HepG2 (cell line): ENCODE data around the gene GPR152. TPM values are rescaled to one million over a fixed set of nuclear protein-coding genes. Genes with fewer than 3 reads are reported as not detected.

Source experiments
- ATAC-seq: fragments of 200-7000 bp; cut with Tn5 transposase; 3 replicates; pipeline ENCODE4 v1.9.1; 2020; ENCODE audit warnings: mild to moderate bottlenecking, moderate library complexity
- BruUV-seq: library from RNA; stranded (reverse); fragments of 400-500 nt; replicated peaks from 2 replicates; lab custom pipeline; 2021; lab: Mats Ljungman, UMichigan
- CTCF ChIA-PET: fragments of 300-600 bp; formaldehyde crosslinking; extraction: SDS; loops from one replicate; lab custom pipeline; 2021; ENCODE audit warnings: low total read pairs, inconsistent platforms, low intra/inter-chr PET ratio; lab: Yijun Ruan, JAX
- POLR2A ChIA-PET: fragments of 350-600 bp; sonication (Branson Sonifier 250); formaldehyde crosslinking; loops from one replicate; lab custom pipeline; 2020; ENCODE audit warnings: antibody characterized with exemption, inconsistent platforms; lab: Yijun Ruan, JAX
- DNase-seq: peaks from one replicate; pipeline ENCODE4 v3.0.0-alpha.2; 2015; ENCODE audit warnings: low spot score
- FAIRE-seq: peaks from 3 replicates; lab custom pipeline; 2011; peaks lifted over from hg19 to GRCh38; lab: Jason Lieb, UNC
- H2AFZ ChIP-seq: one replicate; pipeline ENCODE4 v1.6.1; 2011; ENCODE audit warnings: low read length, inconsistent platforms
- H3K27ac ChIP-seq: fragments of 300-600 bp; 3 replicates; pipeline ENCODE4 v1.8.0; 2011; ENCODE audit warnings: mixed run types, mild to moderate bottlenecking, mixed read lengths, low read length, inconsistent platforms; ENCODE audit not compliant: insufficient read depth; ENCODE audit errors: extremely low read length
- H3K27me3 ChIP-seq, 2 experiments: fragments of 200-600 bp in 1 of 2; 2 replicates in 1 of 2; 3 replicates in 1 of 2; pipeline versions ENCODE4 v1.6.0 to v1.8.0; 2011; ENCODE audit warnings: low read length in 2 of 2, mild to moderate bottlenecking in 2 of 2, moderate library complexity in 2 of 2, inconsistent platforms in 1 of 2; ENCODE audit not compliant: insufficient read depth in 2 of 2, control insufficient read depth in 1 of 2
- H3K36me3 ChIP-seq, 2 experiments: fragments of 200-600 bp in 1 of 2; replicated peaks in 1 of 2; 2 replicates in 1 of 2; 3 replicates in 1 of 2; pipeline versions ENCODE4 v1.5.1 to v1.8.0; 2011; ENCODE audit warnings: low read length in 2 of 2, inconsistent platforms in 1 of 2; ENCODE audit not compliant: insufficient read depth in 2 of 2, control insufficient read depth in 1 of 2
- H3K4me1 ChIP-seq: 2 replicates; pipeline ENCODE4 v1.5.1; 2012; ENCODE audit warnings: low read length, inconsistent platforms; ENCODE audit not compliant: insufficient read depth
- H3K4me2 ChIP-seq: 2 replicates; pipeline ENCODE4 v1.6.0; 2011; ENCODE audit warnings: low read depth, low read length, inconsistent platforms
- H3K4me3 ChIP-seq, 3 experiments: fragments of 200-600 bp in 1 of 3; sonication (generic), shearing (Covaris generic) in 1 of 3; replicated peaks in 1 of 3; 2 replicates each; pipeline ENCODE4 v1.5.1; 2011 to 2016; ENCODE audit warnings: low read length in 3 of 3, inconsistent platforms in 2 of 3, low read depth in 2 of 3, mild to moderate bottlenecking in 2 of 3, control low read depth in 1 of 3, mixed read lengths in 1 of 3; ENCODE audit not compliant: insufficient read depth in 1 of 3
- H3K79me2 ChIP-seq: one replicate; pipeline ENCODE4 v1.6.1; 2011; ENCODE audit warnings: low read length, inconsistent platforms; ENCODE audit not compliant: insufficient read depth
- H3K9ac ChIP-seq: 2 replicates; pipeline ENCODE4 v1.6.0; 2011; ENCODE audit warnings: mild to moderate bottlenecking, low read depth, low read length, inconsistent platforms; ENCODE audit not compliant: insufficient read depth
- H3K9me3 ChIP-seq: 2 replicates; pipeline ENCODE4 v1.5.1; 2012; ENCODE audit warnings: mild to moderate bottlenecking, low read length
- H4K20me1 ChIP-seq: 2 replicates; pipeline ENCODE4 v1.6.0; 2011; ENCODE audit warnings: inconsistent platforms, mild to moderate bottlenecking, low read length, moderate library complexity; ENCODE audit not compliant: insufficient read depth
- CEBPB ChIP-seq: IDR thresholded peaks from 2 replicates; pipeline ENCODE4 v1.6.1; 2011; ENCODE audit warnings: low read depth, low read length, improper control_type of control experiment, borderline replicate concordance
- HIC2 ChIP-seq: sonication (generic); formaldehyde crosslinking; IDR thresholded peaks from 2 replicates; pipeline ENCODE4 v1.9.0; 2022; ENCODE audit warnings: low read depth, missing genetic modification reagents
- HNF4A ChIP-seq: sonication (generic); formaldehyde crosslinking; IDR thresholded peaks from 2 replicates; pipeline ENCODE4 v1.4.0; 2020; ENCODE audit warnings: missing genetic modification reagents
- HNF4G ChIP-seq, 2 experiments: sonication (generic) in 1 of 2; formaldehyde crosslinking in 1 of 2; IDR thresholded peaks; 2 replicates each; pipeline versions ENCODE4 v1.4.0 to v1.6.1; 2011 to 2020; ENCODE audit warnings: borderline replicate concordance in 2 of 2, low read depth in 2 of 2, mild to moderate bottlenecking in 2 of 2, low read length in 1 of 2, missing genetic modification reagents in 1 of 2, moderate library complexity in 1 of 2
- HNRNPL ChIP-seq: fragments of 200-400 bp; formaldehyde crosslinking; IDR thresholded peaks from 2 replicates; pipeline ENCODE4 v1.6.1; 2017; ENCODE audit warnings: mild to moderate bottlenecking, low read depth, low read length
- HNRNPUL1 ChIP-seq: fragments of 200-400 bp; formaldehyde crosslinking; IDR thresholded peaks from 2 replicates; pipeline ENCODE4 v1.6.1; 2017; ENCODE audit warnings: low read depth, mild to moderate bottlenecking, low read length, moderate library complexity
- MAFK ChIP-seq, 2 experiments: IDR thresholded peaks in 1 of 2; conservative IDR thresholded peaks in 1 of 2; 2 replicates each; pipeline ENCODE4 v1.6.1; 2011; ENCODE audit warnings: improper control_type of control experiment in 2 of 2, low read length in 2 of 2
- POLR2AphosphoS2 ChIP-seq: IDR thresholded peaks from 2 replicates; pipeline ENCODE4 v1.6.1; 2011; ENCODE audit warnings: low read depth, low read length, improper control_type of control experiment
- SNAPC5 ChIP-seq: sonication (generic); formaldehyde crosslinking; IDR thresholded peaks from 2 replicates; pipeline ENCODE4 v1.8.1; 2023; ENCODE audit warnings: mild to moderate bottlenecking, missing genetic modification reagents, borderline replicate concordance
- ZNF607 ChIP-seq: sonication (generic); formaldehyde crosslinking; IDR thresholded peaks from 2 replicates; pipeline ENCODE4 v1.5.1; 2020; ENCODE audit warnings: missing genetic modification reagents, mild to moderate bottlenecking, borderline replicate concordance
- ZNF891 ChIP-seq: sonication (generic); formaldehyde crosslinking; IDR thresholded peaks from 2 replicates; pipeline ENCODE4 v1.5.0; 2020; ENCODE audit warnings: mild to moderate bottlenecking, missing genetic modification reagents
- WGBS: methylation state at CpG from one replicate; pipeline ENCODE4 v1.1.6; 2017; ENCODE audit warnings: low lambda C conversion rate; 5-methylcytosine and 5-hydroxymethylcytosine counted together
- in situ Hi-C: cut with HindIII; loops from 2 replicates; pipeline ENCODE4 v1.10.0; 2017; ENCODE audit warnings: low pct_unique_long_range_greater_than_20kb; ENCODE audit not compliant: extremely low pct_ligation_motif_present
- intact Hi-C: fragments of 100-400 bp; cut with micrococcal nuclease; formaldehyde crosslinking; loops from one replicate; pipeline ENCODE4 v1.10.0; 2022; ENCODE audit not compliant: unreplicated experiment
- polyA plus RNA-seq, 8 experiments: library from polyadenylated mRNA; depleted of rRNA in 3 of 8; stranded (reverse) in 7 of 8; unstranded in 1 of 8; fragments of >200 nt; fragmentation: Illumina TruSeq in 4 of 8; extraction: Trizol in 4 of 8; gene quantifications; 2 replicates each; pipeline versions ENCODE4 v1.2.1 to v1.2.3, GENCODE V29; 2011 to 2016; ENCODE audit warnings: low read depth in 4 of 8, missing spikeins in 1 of 8, mixed read lengths in 1 of 8; ENCODE audit not compliant: insufficient read depth in 1 of 8
- total RNA-seq, 5 experiments: library from RNA; depleted of rRNA; stranded (reverse); fragments of >200 nt; fragmentation: Illumina TruSeq; extraction: Trizol; gene quantifications; 2 replicates each; pipeline ENCODE4 v1.2.3, GENCODE V29; 2016; ENCODE audit warnings: low read depth in 1 of 5

GPR152 gene
- total and polyA plus RNA-seq, 2 of the 13 experiments (the other 11 are each of a cell fraction or from before 2014, with no cell fraction given): not detected

- TF ChIP-seq POLR2AphosphoS2 (no peak), MAFK (conservative IDR thresholded peaks at IDR 0.05 in 1 of 2, IDR thresholded peaks at IDR 0.05 in 1 of 2; ENCODE audit: low read length in 2 of 2) (peak; percentile 37 to 52; a peak in 3 of 4 replicates), HNRNPUL1 (no peak)
- TF ChIP-seq, all 625 proteins: peak for 2
These were observed 3.2 kb downstream of the GPR152 start (continued) for GRCh38 chr11:67449116-67449844.

GRCh38 chr11:67448220-67448609 is 4.3 kb downstream of the GPR152 start:
- WGBS: 19% methylated on average over 4 of the region's 7 CpGs
- DNase-seq: no peak

More at GRCh38 chr11:67448220-67448609, 4.3 kb downstream of the GPR152 start:
- no TSS peak for BruUV-seq
- FAIRE-seq (no peak), ATAC-seq (0 out of 3 replicates have a peak, but pooled peaks have one; percentile 9)
- Histone ChIP-seq H3K4me1 (peaks cover 27% of the 10 kb centered on the region), H3K9ac (no peak overlapping the region), H3K4me3 (no peak overlapping the region; a peak in 1 of 6 replicates), H2AFZ (no peak overlapping the region), H3K4me2 (no peak overlapping the region; the same call in 1 of the 2 replicates), H3K79me2 (no peaks in the 10 kb centered on the region), H4K20me1 (no peaks in the 10 kb centered on the region), H3K27me3 (peaks cover 5 to 36% of the 10 kb centered on the region in 2 experiments; a peak in 4 of 5 replicates), H3K36me3 (no peaks in the 10 kb centered on the region), H3K9me3 (no peaks in the 10 kb centered on the region), H3K27ac (no peak overlapping the region)
- in situ Hi-C loops (no loop called here), intact Hi-C loops (no loop called here)
- peak; percentile 39; the same call in 1 of the 2 replicates for TF ChIP-seq HNF4A (CRISPR knock-in tag)
- TF ChIP-seq HNF4G (IDR thresholded peaks at IDR 0.05; ENCODE audit: borderline replicate concordance, low read depth, low read length): 0 out of 2 replicates have a peak, but pooled peaks have one; percentile 13
- no peak for TF ChIP-seq HNF4G (CRISPR knock-in tag; IDR thresholded peaks at IDR 0.05; ENCODE audit: borderline replicate concordance, low read depth)
- 0 out of 2 replicates have a peak, but pooled peaks have one; percentile 61 for TF ChIP-seq ZNF891 (CRISPR knock-in tag)
- TF ChIP-seq ZNF607: no peak
- TF ChIP-seq HIC2 (CRISPR knock-in tag): peak; percentile 52; the same call in 1 of the 2 replicates
- peak; percentile 59; the same call in 1 of the 2 replicates for TF ChIP-seq HNRNPL
- 0 out of 2 replicates have a peak, but pooled peaks have one; percentile 10 for TF ChIP-seq CEBPB
- no peak for TF ChIP-seq SNAPC5 (CRISPR knock-in tag)
- ChIA-PET POLR2A (interaction anchor here (1.3 kb wide), 2 partner anchors 11 to 19 kb away, joined by 3 to 5 read pairs; no protein-coding TSS in a partner anchor), CTCF (no interaction called here)
